ENCODE results near the gene HDGF.

HDGF gene

GRCh38 chr1:156714830-156715229 lies 36.6 kb downstream of the HDGF start:
- DNase-seq = no peak

GRCh38 chr1:156712626-156713025 lies 38.8 kb downstream of the HDGF start:
- DNase-seq = no peak

- DNase-seq = no peak
These were observed 40.3 kb downstream of the HDGF start for GRCh38 chr1:156711011-156711817.

DNA sequence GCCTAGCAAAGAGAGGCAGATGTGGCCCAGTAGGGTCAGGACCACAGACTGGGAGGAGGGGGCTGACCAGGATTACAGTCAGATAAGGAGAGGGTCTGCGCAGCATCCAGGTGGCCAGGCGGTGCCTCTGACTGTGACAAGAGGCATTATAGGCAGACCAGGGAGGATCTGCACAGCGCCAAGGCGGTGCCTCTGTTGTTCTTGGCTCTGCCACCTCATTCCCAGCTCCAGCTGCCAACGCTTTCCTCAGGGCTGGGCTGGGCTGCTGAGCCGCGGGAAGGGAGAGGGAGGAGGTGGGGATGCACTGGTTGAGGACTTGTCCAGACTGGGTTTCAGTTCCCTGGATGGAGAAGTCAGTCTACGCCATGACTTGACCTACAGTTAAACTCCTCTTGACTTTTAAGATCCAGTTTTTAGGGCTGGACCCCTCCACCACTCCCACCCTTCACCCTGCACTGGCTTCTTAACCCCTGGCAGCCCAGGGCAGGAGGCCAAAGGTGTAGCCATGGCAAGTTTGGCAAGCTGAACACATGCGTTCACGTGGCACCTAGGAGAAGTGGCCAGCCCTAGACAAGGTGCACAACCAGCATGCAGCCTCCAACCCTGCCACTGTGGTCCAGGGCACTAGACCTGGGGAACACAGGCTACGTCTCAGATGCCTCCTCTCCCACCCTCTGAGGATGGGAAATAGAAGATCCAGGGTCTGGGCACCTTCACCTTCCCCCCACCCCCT lies 41.6 kb downstream of the HDGF start:
- peak; percentile 83 for DNase-seq

- no peak for DNase-seq
These were observed 42.4 kb downstream of the HDGF start for GRCh38 chr1:156709031-156709430.

DNA sequence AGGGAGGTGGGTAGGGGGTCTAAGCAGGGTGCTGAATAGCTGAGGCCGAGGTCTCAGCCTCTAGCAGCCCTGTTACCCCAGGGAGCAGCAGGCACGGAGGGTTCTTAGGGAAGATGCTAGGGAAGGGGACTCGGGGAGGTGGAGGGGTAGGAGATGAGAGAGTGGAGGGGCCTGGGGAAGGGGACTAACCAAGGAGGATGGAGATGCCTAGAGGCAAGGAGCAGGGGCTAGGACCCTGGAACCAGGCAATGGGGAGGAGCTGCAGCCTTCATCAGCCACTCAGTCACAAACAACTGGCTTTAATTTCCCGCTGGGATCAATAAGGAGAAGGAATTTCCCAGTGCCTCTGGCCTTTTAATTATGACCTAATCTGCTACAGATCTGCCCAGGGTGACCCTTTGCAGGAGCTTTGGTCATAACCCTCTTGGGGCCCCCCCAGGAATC lies 43.2 kb downstream of the HDGF start:
- no peak for DNase-seq

DNA sequence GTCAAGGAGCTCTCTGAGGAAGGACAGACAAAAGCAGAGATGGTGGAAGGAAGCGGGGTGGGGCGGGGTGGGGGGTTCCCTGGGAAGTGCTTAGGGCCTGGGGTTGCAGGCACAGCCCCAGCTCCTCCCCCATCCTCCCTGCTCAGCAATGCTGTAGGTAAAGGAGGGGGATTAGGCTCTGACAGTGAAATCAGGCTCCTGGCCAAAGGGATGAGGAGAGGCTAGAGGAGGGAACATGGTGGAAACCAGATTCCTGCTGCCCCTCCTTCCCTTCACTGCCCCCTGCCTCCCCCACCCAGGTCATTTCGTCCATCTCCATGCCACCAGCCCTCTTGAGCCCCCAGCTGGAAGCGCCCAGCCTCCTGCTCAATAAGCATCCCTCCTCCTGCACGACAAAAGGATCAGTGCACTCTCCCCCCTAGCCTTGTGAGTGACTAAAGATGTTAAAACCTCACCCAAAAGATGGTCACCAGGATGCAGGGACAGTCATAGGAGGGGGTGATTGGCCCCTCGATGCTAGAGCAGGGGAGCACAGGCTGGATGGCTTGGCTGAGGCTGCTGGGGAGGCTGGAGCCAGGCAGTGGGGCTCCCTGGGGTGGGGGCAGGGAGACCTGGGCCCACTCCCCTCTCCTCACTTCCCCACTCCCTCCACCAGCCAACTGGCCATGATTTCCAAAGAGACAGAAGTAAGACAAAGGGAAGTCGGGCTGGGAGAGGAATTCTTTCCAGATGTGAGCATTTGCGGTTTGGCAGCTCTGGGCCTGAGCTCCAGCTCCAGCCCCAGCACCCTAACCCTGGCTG lies 43.9 kb downstream of the HDGF start:
- no peak for DNase-seq

DNA sequence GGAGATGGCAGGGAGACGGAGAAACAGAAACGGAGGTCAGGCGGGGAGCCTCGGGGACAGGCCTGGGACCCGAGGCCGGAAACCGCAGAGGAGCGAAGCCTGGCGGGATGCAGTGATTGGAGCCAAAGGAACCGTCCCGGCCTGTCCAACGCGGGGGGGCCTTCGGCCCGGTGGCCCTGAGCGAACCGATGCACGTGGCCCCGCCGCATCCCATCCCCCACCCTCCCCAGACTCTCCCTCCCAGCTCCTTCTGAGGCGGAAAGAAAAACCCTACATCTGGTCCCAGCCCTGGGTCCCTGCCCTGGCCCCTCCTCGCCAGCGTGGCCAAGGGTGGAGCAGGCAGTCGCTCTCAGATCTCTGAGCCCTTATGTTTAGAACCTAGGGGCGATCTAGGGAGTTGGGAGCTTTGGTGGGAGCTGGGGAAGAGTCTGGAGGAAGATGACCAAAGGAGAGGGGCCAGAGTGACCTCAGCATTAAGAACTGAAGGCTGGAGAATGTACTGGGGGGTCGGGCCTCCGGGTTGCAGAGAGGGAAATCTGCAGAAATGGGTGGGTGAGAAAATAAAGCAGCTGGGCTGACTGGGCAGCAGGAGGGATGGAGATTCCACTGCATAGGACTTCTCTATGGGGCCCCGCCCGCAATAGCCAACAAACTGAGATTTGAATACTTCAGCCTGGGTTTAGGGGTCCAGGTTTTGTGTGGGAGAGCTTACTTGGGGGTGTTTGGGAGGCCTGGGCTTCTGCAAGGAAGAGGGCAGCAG lies 44.6 kb downstream of the HDGF start:
- DNase-seq = no peak

GRCh38 chr1:156705918-156706656 lies 45.4 kb downstream of the HDGF start:
- DNase-seq = peak; percentile 77

DNA sequence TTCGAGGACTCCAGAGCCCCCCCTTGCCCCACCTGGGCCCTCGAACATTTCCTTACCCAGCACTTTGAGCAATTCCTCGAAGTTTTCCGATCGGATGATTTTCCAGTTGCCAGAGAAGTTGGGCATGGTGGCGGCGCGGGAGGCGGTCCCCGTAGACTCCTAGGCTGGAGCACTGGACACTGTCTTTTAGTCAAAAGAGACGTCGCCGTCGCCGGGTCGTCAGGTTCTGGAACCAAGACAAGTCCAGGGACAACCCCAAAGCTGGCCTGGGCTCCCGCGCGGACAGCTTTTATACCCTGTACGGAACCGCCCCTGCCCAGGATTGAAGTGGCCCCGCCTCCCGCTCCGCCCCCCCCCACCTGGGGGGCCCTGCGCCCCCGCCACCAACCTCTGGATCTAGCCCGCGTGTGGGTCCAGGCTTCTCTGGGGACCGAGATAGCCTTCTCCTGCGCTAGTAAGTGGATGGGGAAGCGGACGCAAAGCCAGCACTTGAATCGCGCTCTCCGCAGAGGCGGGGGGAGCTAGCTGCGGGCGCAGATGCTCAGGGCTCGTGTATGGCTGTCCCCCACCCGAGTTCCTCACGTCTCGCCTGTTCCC lies 46.1 kb downstream of the HDGF start, which contains the start of gene CRABP2:
Gene CRABP2, minus strand, starts transcription at position 263 of the 597 bp plus-strand sequence. Its CDS starts 137 bp downstream, at position 126.
- DNase-seq = peak; percentile 77

DNA sequence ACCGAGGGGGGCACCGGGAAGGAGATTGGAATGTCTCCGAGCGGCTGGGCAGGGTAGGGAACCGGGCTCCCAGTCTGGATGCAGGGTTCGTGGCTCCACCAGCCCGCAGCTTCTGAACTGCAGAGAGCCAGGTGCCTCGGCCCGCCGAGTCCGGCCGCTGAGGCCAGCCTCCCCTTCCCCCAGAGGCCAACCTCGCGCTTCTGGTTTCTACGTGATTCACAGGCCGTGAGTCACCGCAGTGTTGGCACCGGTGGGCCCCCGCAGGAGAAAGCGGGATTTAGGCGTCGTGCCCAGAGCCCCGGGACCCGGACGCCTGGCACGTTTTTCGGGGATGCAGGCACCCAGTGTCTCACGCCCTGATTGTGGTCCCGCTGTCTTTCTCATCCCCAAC lies 46.5 kb downstream of the HDGF start:
- DNase-seq = no peak

- DNase-seq = no peak
These were observed 47.2 kb downstream of the HDGF start for GRCh38 chr1:156704166-156704711.

GRCh38 chr1:156703741-156704140 lies 47.7 kb downstream of the HDGF start:
- DNase-seq = no peak

DNA sequence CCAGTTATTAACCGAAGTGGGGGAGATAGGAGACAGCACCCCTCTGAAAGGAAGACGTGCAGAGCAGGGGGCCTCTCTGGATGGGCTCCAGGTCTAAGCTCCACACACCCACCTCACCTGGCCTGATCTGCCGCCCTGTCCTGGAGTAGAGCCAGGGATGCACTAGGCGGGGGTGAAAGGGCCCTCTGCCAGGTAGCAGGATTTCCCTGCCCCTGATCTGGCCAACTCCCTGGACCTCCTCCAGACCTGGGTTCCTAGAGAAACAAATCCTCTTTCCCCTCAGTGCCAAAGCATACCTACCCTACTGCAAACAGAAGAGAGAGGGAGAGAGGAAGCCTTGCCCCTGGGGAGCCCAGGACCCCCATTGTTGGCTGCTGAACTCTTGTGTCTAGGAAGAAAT lies 48.1 kb downstream of the HDGF start:
- DNase-seq = no peak

GRCh38 chr1:156700736-156701531 lies 50.5 kb downstream of the HDGF start:
- DNase-seq = no peak

DNA sequence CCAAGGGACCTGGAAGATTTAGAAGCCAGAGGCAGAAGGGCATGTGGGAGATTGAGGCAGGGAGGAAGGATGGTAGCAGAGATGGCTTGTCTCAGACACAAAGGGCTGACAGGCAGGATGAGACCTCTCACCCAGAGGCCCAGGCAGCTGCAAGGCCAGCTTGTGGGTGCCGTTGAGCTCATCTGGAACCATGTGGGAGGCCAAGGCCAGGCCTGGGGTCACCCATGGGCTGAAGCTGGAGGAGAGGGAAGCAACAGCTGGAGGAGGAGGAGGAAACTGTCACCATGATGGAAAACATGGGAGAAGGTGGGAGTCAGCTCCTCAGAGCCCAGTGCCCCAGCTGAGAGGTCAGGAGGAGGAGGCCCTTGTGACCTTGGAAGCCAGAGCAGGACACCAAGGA lies 52.5 kb downstream of the HDGF start:
- DNase-seq = no peak

DNA sequence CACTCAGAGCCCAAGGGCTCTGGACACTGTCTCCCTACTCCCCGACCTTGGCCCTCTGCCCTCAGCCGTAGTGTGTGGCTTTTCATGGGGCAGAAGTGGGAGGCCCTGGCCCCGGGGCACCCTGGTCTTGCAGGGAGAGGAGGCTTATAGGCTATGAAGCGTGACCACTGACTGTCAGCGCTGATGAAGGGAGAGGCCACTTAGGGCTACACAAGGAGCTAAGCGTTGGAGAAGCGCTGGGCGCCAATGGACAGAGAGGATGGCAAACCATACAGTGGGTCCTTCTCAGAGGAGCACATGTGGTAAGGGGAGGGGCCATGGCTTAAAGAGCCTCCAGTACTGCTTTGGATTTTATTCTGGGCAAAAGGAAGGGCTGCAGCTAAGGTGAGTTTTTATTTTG lies 54.0 kb downstream of the HDGF start:
- no peak for DNase-seq

DNA sequence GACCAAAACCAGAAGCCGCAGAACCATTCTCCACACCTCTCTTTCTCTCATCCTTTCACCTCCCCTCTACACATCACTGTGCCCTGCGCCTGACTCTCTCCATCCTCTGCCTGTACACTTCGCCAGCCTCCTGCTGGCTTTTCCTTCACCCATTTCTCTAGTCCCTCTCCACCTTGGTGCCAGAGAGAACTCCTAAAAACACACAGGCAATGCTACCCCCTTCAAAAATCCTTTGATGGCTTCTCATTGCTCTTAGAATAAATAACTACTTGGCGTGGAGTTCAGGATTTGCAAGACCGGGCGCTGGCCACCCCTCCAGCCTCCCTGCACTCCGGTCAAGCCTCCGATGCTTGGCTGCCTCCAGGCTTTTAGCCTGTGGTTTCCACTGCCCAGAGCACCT lies 54.7 kb downstream of the HDGF start:
- no peak for DNase-seq

GRCh38 chr1:156694690-156694962 lies 56.8 kb downstream of the HDGF start:
- DNase-seq = no peak

GRCh38 chr1:156693848-156694689 lies 57.4 kb downstream of the HDGF start:
- no peak for DNase-seq
